Fibroblast of lung (primary cell): ENCODE data around the gene ZDHHC14. TPM values are rescaled to one million over a fixed set of nuclear protein-coding genes. Genes with fewer than 3 reads are reported as not detected.

Experiments
- DNase-seq, 2 donors: peaks; one replicate each; pipeline versions ENCODE4 v3.0.0 to v3.0.0-alpha.2; 2010; ENCODE audit warnings: low read depth in 2 of 2
- H2AFZ ChIP-seq: 2 replicates; pipeline ENCODE4 v1.5.1; 2012; ENCODE audit warnings: low read length, control low read depth, inconsistent platforms
- H3K27ac ChIP-seq: 2 replicates; pipeline ENCODE4 v1.5.1; 2011; ENCODE audit warnings: low read length, control low read depth; ENCODE audit not compliant: insufficient read depth
- H3K27me3 ChIP-seq: 2 replicates; pipeline ENCODE4 v1.5.1; 2011; ENCODE audit warnings: mild to moderate bottlenecking, low read length; ENCODE audit not compliant: control insufficient read depth, insufficient read depth
- H3K36me3 ChIP-seq: 2 replicates; pipeline ENCODE4 v1.5.1; 2011; ENCODE audit warnings: low read length; ENCODE audit not compliant: control insufficient read depth, insufficient read depth
- H3K4me1 ChIP-seq: 2 replicates; pipeline ENCODE4 v1.5.1; 2011; ENCODE audit warnings: low read length; ENCODE audit not compliant: control insufficient read depth, insufficient read depth; ENCODE audit errors: extremely low read depth
- H3K4me2 ChIP-seq: 2 replicates; pipeline ENCODE4 v1.5.1; 2011; ENCODE audit warnings: low read length, control low read depth; ENCODE audit not compliant: insufficient read depth; ENCODE audit errors: extremely low read depth
- H3K4me3 ChIP-seq, 4 experiments: fragments of 200-600 bp in 1 of 4; sonication (generic) in 1 of 4; replicated peaks in 1 of 4; 2 replicates each; pipeline ENCODE4 v1.5.1; 2011 to 2016; ENCODE audit warnings: low read length in 4 of 4, low read depth in 3 of 4, mild to moderate bottlenecking in 3 of 4, control low read depth in 2 of 4, inconsistent platforms in 1 of 4, mixed read lengths in 1 of 4; ENCODE audit not compliant: insufficient read depth in 1 of 4; ENCODE audit errors: control extremely low read depth in 1 of 4
- H3K79me2 ChIP-seq: 2 replicates; pipeline ENCODE4 v1.5.1; 2012; ENCODE audit warnings: mild to moderate bottlenecking, low read length, inconsistent platforms; ENCODE audit not compliant: control insufficient read depth, insufficient read depth
- H3K9ac ChIP-seq: 2 replicates; pipeline ENCODE4 v1.5.1; 2011; ENCODE audit warnings: mild to moderate bottlenecking, low read length, control low read depth; ENCODE audit not compliant: insufficient read depth
- H3K9me3 ChIP-seq: 2 replicates; pipeline ENCODE4 v1.5.1; 2012; ENCODE audit warnings: low read depth, low read length; ENCODE audit not compliant: control insufficient read depth, insufficient read depth
- H4K20me1 ChIP-seq: 2 replicates; pipeline ENCODE4 v1.5.1; 2011; ENCODE audit warnings: low read length; ENCODE audit not compliant: control insufficient read depth, insufficient read depth; ENCODE audit errors: extremely low read depth
- CTCF ChIP-seq, 2 donors: IDR thresholded peaks in 1 of 2; conservative IDR thresholded peaks in 1 of 2; 1 replicate in 1 of 2; 2 replicates in 1 of 2; pipeline ENCODE4 v1.5.1; 2011 to 2012; ENCODE audit warnings: low read length in 2 of 2, control low read depth in 1 of 2, inconsistent platforms in 1 of 2, low read depth in 1 of 2, mild to moderate bottlenecking in 1 of 2
- EZH2 ChIP-seq: IDR thresholded peaks from 2 replicates; pipeline ENCODE4 v1.5.1; 2012; ENCODE audit warnings: low read length, control low read depth, mild to moderate bottlenecking; ENCODE audit errors: missing control alignments
- polyA plus RNA-seq, 2 donors: library from polyadenylated mRNA; depleted of rRNA in 1 of 2; stranded (reverse) in 1 of 2; unstranded in 1 of 2; fragments of >200 nt; gene quantifications; 2 replicates each; pipeline ENCODE4 v1.2.1, GENCODE V29; 2011 to 2012; ENCODE audit warnings: missing spikeins in 1 of 2
- total RNA-seq: library from RNA; depleted of rRNA; stranded (reverse); fragments of >200 nt; gene quantifications from 2 replicates; pipeline ENCODE4 v1.2.1, GENCODE V29; 2014

Gene ZDHHC14
- total and polyA plus RNA-seq, 2 donors (not counting 1 experiment from before 2014, with no cell fraction given): 1.7 to 3.5 TPM

GRCh38 chr6:157651731-157652490 is 270.9 kb downstream of the ZDHHC14 start:
- H2AFZ ChIP-seq: no peak overlapping the region
- no peaks in the 10 kb centered on the region for H4K20me1 ChIP-seq
- H3K79me2 ChIP-seq: no peaks in the 10 kb centered on the region
- no peak overlapping the region for H3K27ac ChIP-seq
- no peaks in the 10 kb centered on the region for H3K4me1 ChIP-seq
- no peaks in the 10 kb centered on the region for H3K9me3 ChIP-seq
- H3K4me2 ChIP-seq: no peak overlapping the region
- no peaks in the 10 kb centered on the region for H3K27me3 ChIP-seq
- no peak overlapping the region for H3K9ac ChIP-seq
- no peaks in the 10 kb centered on the region for H3K36me3 ChIP-seq
- DNase-seq: no peak
- H3K4me3 ChIP-seq: no peak overlapping the region
- TF ChIP-seq CTCF (conservative IDR thresholded peaks at IDR 0.05 in 1 of 2, IDR thresholded peaks at IDR 0.05 in 1 of 2; ENCODE audit: low read depth in 1 of 2, low read length in 2 of 2) (no peak), EZH2 (no peak)

GRCh38 chr6:157652601-157653363 is 271.8 kb downstream of the ZDHHC14 start:
- Histone ChIP-seq H3K36me3 (no peaks in the 10 kb centered on the region), H3K27ac (no peak overlapping the region), H2AFZ (no peak overlapping the region), H3K4me3 (no peak overlapping the region), H3K9me3 (no peaks in the 10 kb centered on the region), H3K79me2 (no peaks in the 10 kb centered on the region), H3K27me3 (no peaks in the 10 kb centered on the region), H4K20me1 (no peaks in the 10 kb centered on the region), H3K9ac (no peak overlapping the region), H3K4me2 (no peak overlapping the region), H3K4me1 (no peaks in the 10 kb centered on the region)
- no peak for DNase-seq
- TF ChIP-seq CTCF (conservative IDR thresholded peaks at IDR 0.05 in 1 of 2, IDR thresholded peaks at IDR 0.05 in 1 of 2; ENCODE audit: low read depth in 1 of 2, low read length in 2 of 2) (no peak), EZH2 (no peak)

GRCh38 chr6:157653521-157653920 is 272.5 kb downstream of the ZDHHC14 start:
- no peaks in the 10 kb centered on the region for H3K4me1 ChIP-seq
- H3K9me3 ChIP-seq: no peaks in the 10 kb centered on the region
- no peaks in the 10 kb centered on the region for H3K36me3 ChIP-seq
- no peaks in the 10 kb centered on the region for H3K27me3 ChIP-seq
- no peak overlapping the region for H3K4me3 ChIP-seq
- H3K27ac ChIP-seq: no peak overlapping the region
- no peak for DNase-seq
- H3K9ac ChIP-seq: no peak overlapping the region
- no peak for TF ChIP-seq EZH2
- no peak for TF ChIP-seq CTCF (conservative IDR thresholded peaks at IDR 0.05 in 1 of 2, IDR thresholded peaks at IDR 0.05 in 1 of 2; ENCODE audit: low read depth in 1 of 2, low read length in 2 of 2)
- no peak overlapping the region for H3K4me2 ChIP-seq
- H2AFZ ChIP-seq: no peak overlapping the region
- no peaks in the 10 kb centered on the region for H3K79me2 ChIP-seq
- no peaks in the 10 kb centered on the region for H4K20me1 ChIP-seq
